Pons (tissue), 1 donor: Measurements from ENCODE around the gene LGR5.
"Not testable (repeated sequence)": the region's sequence is repeated elsewhere in the genome, so short reads cannot be mapped to it uniquely, and the experiment has no call there.

Experiments
- DNase-seq: peaks from one replicate; pipeline ENCODE4 v3.0.0-alpha.2; 2016; ENCODE audit warnings: low spot score

Gene LGR5

DNA sequence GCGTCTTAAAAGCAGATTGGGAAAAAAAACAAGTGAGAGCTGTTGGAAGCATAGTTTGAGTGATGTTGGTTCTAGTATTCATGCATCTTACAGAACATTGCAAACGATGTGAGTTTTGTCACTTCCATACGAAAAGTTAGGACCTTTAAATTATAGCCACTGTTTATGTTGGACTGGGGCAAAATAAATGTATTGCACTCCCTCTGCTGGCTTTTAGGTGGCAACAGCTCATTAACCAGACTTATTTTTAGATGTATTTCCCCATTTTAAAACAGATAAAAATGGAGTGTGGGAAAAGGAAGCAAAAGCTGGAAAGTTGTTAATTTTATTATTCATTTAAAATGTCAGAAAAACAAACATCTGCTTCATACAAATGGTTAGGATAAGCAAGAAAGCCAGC, 111.9 kb downstream of the LGR5 start:
- DNase-seq, result peak; percentile 73

- DNase-seq, result no peak
These were observed 113.3 kb downstream of the LGR5 start for GRCh38 chr12:71552728-71553501.

GRCh38 chr12:71555191-71555590, 115.6 kb downstream of the LGR5 start:
- no peak for DNase-seq

DNA sequence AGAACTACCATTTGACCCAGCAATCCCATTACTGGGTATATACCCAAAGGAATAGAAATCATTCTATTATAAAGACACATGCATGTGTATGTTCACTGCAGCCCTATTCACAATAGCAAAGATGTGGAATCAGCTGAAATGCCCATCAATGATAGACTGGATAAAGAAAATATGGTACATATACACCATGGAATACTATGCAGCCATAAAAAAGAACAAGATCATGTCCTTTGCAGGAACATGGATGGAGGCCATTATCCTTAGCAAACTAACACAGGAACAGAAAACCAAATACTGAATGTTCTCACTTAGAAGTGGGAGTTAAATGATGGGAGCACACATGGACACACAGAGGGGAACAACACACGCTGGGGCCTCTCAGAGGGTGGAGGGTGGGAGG, 116.2 kb downstream of the LGR5 start:
- not testable (repeated sequence) for DNase-seq

DNA sequence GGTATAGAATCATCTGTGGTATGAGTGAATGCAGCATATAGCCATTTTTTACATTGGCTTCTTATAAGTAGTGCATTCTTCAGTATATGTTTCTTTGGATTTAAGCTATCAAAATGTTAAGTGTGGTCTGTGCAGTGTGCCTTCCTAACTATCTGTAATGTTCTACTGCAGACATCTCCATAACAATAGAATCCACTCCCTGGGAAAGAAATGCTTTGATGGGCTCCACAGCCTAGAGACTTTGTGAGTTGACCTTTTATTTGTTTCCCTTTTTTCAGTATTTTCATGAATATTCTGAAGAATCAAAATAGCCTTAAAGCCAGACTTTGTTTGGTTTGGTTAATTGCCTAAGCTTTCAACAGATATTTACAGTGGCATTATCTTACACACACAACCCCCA, 116.8 kb downstream of the LGR5 start:
- no peak for DNase-seq

GRCh38 chr12:71556875-71557274, 117.3 kb downstream of the LGR5 start:
- no peak for DNase-seq

DNA sequence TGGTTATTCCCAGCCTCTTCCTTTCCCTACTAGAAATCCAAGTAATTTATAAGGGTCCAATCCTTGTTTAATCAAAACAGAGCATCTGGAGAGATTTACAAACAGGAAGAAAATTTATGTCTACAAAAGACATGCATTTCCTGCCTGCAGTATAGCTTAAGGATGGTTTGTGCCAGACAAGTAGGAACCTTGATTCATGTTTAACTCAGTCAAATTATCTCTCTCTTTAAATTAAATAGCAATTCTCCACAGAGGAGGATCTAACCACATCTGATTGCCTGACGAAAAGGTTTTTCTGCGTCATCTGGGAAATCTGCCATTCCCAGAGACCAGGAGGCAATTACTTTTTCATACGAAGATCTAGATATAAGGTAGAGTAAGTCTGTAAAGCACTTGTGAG, 118.8 kb downstream of the LGR5 start:
- no peak for DNase-seq

- no peak for DNase-seq
These were observed 123.3 kb downstream of the LGR5 start for GRCh38 chr12:71562676-71563595.

- no peak for DNase-seq
These were observed 125.9 kb downstream of the LGR5 start for GRCh38 chr12:71565535-71565934.

GRCh38 chr12:71566655-71567054, 127.1 kb downstream of the LGR5 start:
- no peak for DNase-seq

DNA sequence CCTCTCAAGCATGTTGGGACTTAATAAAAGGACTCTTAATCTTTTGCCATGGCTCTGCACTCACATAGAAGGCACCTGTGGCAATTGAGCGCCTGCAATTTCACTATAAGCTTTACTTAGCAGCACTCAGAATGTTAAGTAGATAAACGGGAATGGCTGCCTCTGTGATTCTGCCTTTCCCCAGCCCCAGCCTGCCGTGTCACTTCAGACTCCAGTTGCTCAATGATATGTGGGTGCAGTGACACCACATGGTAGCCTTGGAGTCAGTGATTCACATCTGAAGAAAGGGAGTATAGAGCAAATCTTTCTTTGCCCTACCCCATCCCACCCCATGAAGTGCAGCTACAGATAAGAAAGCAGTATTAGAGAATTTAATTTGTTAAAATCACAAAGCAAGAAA, 127.9 kb downstream of the LGR5 start:
- DNase-seq, result no peak

- not testable (repeated sequence) for DNase-seq
These were observed 130.3 kb downstream of the LGR5 start for GRCh38 chr12:71569885-71570284.

GRCh38 chr12:71576496-71576895, 136.9 kb downstream of the LGR5 start:
- DNase-seq, result peak; percentile 13

DNA sequence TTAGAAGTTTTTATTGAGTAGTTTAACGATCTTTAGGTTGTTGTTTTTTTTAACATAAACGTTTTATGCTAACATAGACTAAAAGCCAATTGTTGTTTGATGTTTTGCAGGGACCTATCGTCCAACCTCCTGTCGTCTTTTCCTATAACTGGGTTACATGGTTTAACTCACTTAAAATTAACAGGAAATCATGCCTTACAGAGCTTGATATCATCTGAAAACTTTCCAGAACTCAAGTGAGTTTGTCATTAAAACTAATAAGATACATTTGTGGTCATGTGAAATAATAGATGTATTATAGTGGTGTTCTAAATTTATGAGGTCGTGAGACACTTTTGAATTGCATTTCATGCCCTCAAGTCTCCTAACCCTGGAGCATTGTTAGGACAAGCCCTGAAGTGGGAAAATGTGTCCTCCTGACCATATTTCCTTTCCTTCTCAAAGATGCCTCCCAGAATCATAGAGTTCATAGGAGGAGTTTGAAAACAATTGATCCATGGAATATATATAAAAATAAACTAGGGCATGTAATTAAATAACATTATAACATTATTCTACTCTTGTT, 139.2 kb downstream of the LGR5 start:
- no peak for DNase-seq

DNA sequence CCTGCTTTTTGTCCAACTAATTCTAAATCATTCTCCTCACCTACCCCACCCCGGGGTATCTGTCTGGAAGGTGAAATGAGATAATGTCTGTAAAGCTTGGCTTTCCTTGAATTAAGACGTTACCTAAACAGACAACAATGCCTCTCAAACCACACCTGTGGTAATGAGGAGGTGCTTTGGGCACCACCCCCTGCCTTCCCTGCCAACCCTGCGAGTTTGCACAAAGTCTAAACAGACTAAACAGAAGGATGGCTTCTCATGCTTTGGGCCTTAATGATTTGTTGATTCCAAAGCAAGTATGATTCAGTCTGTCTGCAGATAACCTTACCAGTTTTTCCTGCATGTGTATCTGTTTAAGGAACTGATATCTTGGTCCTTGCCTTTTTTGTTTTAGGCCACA, 141.6 kb downstream of the LGR5 start:
- no peak for DNase-seq

DNA sequence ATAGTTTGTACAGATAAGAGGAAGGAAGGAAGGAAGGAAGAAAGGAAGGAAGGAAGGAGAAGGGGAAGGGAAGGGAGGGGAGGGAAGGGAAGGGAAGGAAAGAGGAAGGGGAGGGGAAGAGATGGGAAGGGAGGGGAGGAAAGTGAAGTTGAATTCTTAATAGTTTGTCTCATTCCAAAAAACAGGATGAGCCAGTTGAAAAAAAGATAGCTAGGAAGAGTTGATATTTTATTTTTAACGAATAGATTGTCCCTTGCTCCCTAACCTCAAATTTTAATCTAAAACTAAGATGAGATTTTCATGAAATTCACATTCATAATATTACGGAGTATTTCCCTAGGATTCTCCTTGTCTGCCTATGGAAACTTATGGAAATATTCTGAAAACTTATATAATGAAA, 143.3 kb downstream of the LGR5 start:
- no peak for DNase-seq

DNA sequence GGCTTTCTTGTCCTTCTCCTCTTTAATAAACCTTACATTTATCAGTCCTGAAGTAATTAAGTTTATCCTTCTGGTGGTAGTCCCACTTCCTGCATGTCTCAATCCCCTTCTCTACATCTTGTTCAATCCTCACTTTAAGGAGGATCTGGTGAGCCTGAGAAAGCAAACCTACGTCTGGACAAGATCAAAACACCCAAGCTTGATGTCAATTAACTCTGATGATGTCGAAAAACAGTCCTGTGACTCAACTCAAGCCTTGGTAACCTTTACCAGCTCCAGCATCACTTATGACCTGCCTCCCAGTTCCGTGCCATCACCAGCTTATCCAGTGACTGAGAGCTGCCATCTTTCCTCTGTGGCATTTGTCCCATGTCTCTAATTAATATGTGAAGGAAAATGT, 144.8 kb downstream of the LGR5 start:
- no peak for DNase-seq

DNA sequence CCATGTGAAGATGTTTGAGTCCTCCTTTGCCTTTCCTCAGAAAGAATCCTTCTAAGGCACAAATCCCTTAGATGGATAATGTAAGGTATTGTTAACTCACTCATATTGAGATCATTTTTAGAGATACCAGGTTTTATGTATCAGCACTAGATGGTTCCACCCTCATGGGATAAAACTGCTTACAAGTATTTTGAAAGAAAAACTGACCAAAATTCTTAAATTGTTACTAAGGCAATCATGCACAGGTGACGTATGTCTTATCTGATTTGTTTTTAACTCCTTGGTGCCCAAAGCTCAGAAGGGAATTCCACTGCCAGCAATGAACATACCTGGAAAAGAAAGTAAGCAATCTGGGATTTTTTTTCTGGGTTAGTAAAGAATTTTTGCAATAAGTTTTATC, 145.6 kb downstream of the LGR5 start:
- no peak for DNase-seq

- no peak for DNase-seq
These were observed 147.4 kb downstream of the LGR5 start for GRCh38 chr12:71587012-71587411.

DNA sequence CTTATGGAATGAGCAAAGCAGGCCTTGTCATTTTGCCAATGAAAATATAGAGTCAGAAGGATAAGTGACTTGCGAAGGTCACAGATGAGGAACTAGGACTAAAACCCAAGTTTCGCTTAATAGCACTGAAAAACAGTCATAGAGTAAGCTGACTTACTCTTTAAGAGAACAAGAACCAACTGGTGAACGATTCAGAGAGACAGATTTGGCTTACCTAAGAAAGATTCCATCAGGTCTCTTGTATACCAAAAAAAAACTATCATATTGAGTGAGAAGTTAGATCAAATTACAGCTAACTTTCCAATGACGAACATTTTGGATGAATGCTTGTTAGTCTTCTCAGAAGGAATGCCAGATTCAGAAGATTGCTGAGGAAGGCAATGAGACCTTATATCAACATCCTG, 149.9 kb downstream of the LGR5 start:
- no peak for DNase-seq

- DNase-seq, result no peak
These were observed 152.0 kb downstream of the LGR5 start for GRCh38 chr12:71591601-71592000.

DNA sequence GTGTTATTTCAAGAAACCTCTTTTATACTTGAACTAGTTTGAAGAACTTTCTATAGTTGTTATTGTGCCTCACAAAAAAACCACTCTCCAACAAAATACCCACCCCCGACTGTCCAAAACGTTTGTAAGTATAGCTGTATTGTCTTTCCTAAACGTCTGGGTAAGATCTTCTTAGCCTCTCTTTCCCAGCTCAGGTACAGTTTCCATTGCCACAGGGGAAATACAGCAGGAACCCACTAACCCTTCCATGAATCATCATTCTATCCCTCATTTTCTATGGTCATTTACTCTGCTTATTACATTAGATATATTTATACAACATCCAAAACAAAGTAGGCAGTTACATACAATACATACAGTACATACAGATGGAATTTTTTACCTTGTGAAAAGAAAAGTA, 153.2 kb downstream of the LGR5 start:
- no peak for DNase-seq
